ENCODE measurements around the gene DOHH.
"Not testable (repeated sequence)": the region's sequence is repeated elsewhere in the genome, so short reads cannot be mapped to it uniquely, and the experiment has no call there.

Gene DOHH

GRCh38 chr19:3452171-3452941, 48.1 kb downstream of the DOHH start:
- Histone ChIP-seq H3K9ac (ENCODE audit: low read length) (no peak overlapping the region), H2AK5ac (ENCODE audit: low read length) (no peak overlapping the region), H3K56ac (ENCODE audit: low read length) (peak overlapping the region; percentile 25), H4K5ac (ENCODE audit: low read length) (no peak overlapping the region), H4K8ac (ENCODE audit: low read depth, low read length) (no peak overlapping the region), H3K27me3 (ENCODE audit: insufficient read depth, low read length, poor library complexity) (no peaks in the 10 kb centered on the region), H3K4me3 (ENCODE audit: low read length) (no peak overlapping the region), H2BK15ac (replicated peaks; ENCODE audit: low read depth) (no peak overlapping the region), H3K4me1 (ENCODE audit: control insufficient read depth, low read depth, low read length) (no peaks in the 10 kb centered on the region), H3K4me2 (ENCODE audit: low read length) (no peak overlapping the region), H3K79me1 (ENCODE audit: low read length) (no peaks in the 10 kb centered on the region), H3K23ac (ENCODE audit: low read length) (no peak overlapping the region), H3K79me2 (ENCODE audit: control insufficient read depth, insufficient read depth, low read length) (no peaks in the 10 kb centered on the region), H3K18ac (ENCODE audit: low read length) (no peak overlapping the region), H3K4ac (ENCODE audit: low read depth, low read length) (no peak overlapping the region), H2BK120ac (ENCODE audit: low read depth, low read length) (no peak overlapping the region), H3K27ac (ENCODE audit: low read depth, low read length) (no peak overlapping the region), H2BK5ac (ENCODE audit: low read length) (no peak overlapping the region), H3K36me3 (ENCODE audit: control insufficient read depth, insufficient read depth, low read length) (no peaks in the 10 kb centered on the region)
- no CpG with 5 or more reads among the region's 38 CpGs for WGBS (ENCODE audit: extremely low coverage, insufficient coverage, low lambda C conversion rate)
- DNase-seq: no peak

GRCh38 chr19:3451451-3451866, 49.0 kb downstream of the DOHH start:
- DNase-seq: no peak

GRCh38 chr19:3450796-3451411, 49.6 kb downstream of the DOHH start:
- WGBS (ENCODE audit: extremely low coverage, insufficient coverage, low lambda C conversion rate): no CpG with 5 or more reads among the region's 12 CpGs
- H2BK15ac ChIP-seq (replicated peaks; ENCODE audit: low read depth): no peak overlapping the region
- H2BK5ac ChIP-seq (ENCODE audit: low read length): no peak overlapping the region
- H2BK120ac ChIP-seq (ENCODE audit: low read depth, low read length): no peak overlapping the region
- H3K27ac ChIP-seq (ENCODE audit: low read depth, low read length): no peak overlapping the region
- no peaks in the 10 kb centered on the region for H3K4me1 ChIP-seq (ENCODE audit: control insufficient read depth, low read depth, low read length)
- H3K4ac ChIP-seq (ENCODE audit: low read depth, low read length): no peak overlapping the region
- no peak overlapping the region for H3K56ac ChIP-seq (ENCODE audit: low read length)
- H3K36me3 ChIP-seq (ENCODE audit: control insufficient read depth, insufficient read depth, low read length): no peaks in the 10 kb centered on the region
- no peaks in the 10 kb centered on the region for H3K27me3 ChIP-seq (ENCODE audit: insufficient read depth, low read length, poor library complexity)
- H4K5ac ChIP-seq (ENCODE audit: low read length): no peak overlapping the region
- H3K4me2 ChIP-seq (ENCODE audit: low read length): no peak overlapping the region
- no peaks in the 10 kb centered on the region for H3K79me1 ChIP-seq (ENCODE audit: low read length)
- DNase-seq: no peak
- H3K79me2 ChIP-seq (ENCODE audit: control insufficient read depth, insufficient read depth, low read length): no peaks in the 10 kb centered on the region
- no peak overlapping the region for H3K4me3 ChIP-seq (ENCODE audit: low read length)
- no peak overlapping the region for H3K18ac ChIP-seq (ENCODE audit: low read length)
- H4K8ac ChIP-seq (ENCODE audit: low read depth, low read length): no peak overlapping the region
- no peak overlapping the region for H3K23ac ChIP-seq (ENCODE audit: low read length)
- H2AK5ac ChIP-seq (ENCODE audit: low read length): no peak overlapping the region
- no peak overlapping the region for H3K9ac ChIP-seq (ENCODE audit: low read length)

More at GRCh38 chr19:3451451-3451866, 49.0 kb downstream of the DOHH start:
- Histone ChIP-seq H3K36me3 (ENCODE audit: control insufficient read depth, insufficient read depth, low read length) (no peaks in the 10 kb centered on the region), H3K4me2 (ENCODE audit: low read length) (no peak overlapping the region), H2BK15ac (replicated peaks; ENCODE audit: low read depth) (no peak overlapping the region), H3K79me2 (ENCODE audit: control insufficient read depth, insufficient read depth, low read length) (no peaks in the 10 kb centered on the region), H3K18ac (ENCODE audit: low read length) (no peak overlapping the region), H3K79me1 (ENCODE audit: low read length) (no peaks in the 10 kb centered on the region), H3K4ac (ENCODE audit: low read depth, low read length) (no peak overlapping the region), H3K27ac (ENCODE audit: low read depth, low read length) (no peak overlapping the region), H3K56ac (ENCODE audit: low read length) (no peak overlapping the region), H3K9ac (ENCODE audit: low read length) (no peak overlapping the region), H3K4me3 (ENCODE audit: low read length) (no peak overlapping the region), H4K5ac (ENCODE audit: low read length) (no peak overlapping the region), H3K4me1 (ENCODE audit: control insufficient read depth, low read depth, low read length) (no peaks in the 10 kb centered on the region), H4K8ac (ENCODE audit: low read depth, low read length) (no peak overlapping the region), H2BK120ac (ENCODE audit: low read depth, low read length) (no peak overlapping the region), H3K23ac (ENCODE audit: low read length) (no peak overlapping the region), H2BK5ac (ENCODE audit: low read length) (no peak overlapping the region), H2AK5ac (ENCODE audit: low read length) (no peak overlapping the region), H3K27me3 (ENCODE audit: insufficient read depth, low read length, poor library complexity) (no peaks in the 10 kb centered on the region)
- no CpG with 5 or more reads among the region's 10 CpGs for WGBS (ENCODE audit: extremely low coverage, insufficient coverage, low lambda C conversion rate)

- no peak overlapping the region for H3K23ac ChIP-seq (ENCODE audit: low read length)
- H2BK15ac ChIP-seq (replicated peaks; ENCODE audit: low read depth): no peak overlapping the region
- no peak overlapping the region for H3K56ac ChIP-seq (ENCODE audit: low read length)
- no peak for DNase-seq
- no peak overlapping the region for H3K4me3 ChIP-seq (ENCODE audit: low read length)
- no peaks in the 10 kb centered on the region for H3K36me3 ChIP-seq (ENCODE audit: control insufficient read depth, insufficient read depth, low read length)
- no peak overlapping the region for H3K9ac ChIP-seq (ENCODE audit: low read length)
- H3K27ac ChIP-seq (ENCODE audit: low read depth, low read length): no peak overlapping the region
- no peak overlapping the region for H4K5ac ChIP-seq (ENCODE audit: low read length)
- no peak overlapping the region for H2AK5ac ChIP-seq (ENCODE audit: low read length)
- H3K4ac ChIP-seq (ENCODE audit: low read depth, low read length): no peak overlapping the region
- H3K79me2 ChIP-seq (ENCODE audit: control insufficient read depth, insufficient read depth, low read length): no peaks in the 10 kb centered on the region
- no peak overlapping the region for H2BK120ac ChIP-seq (ENCODE audit: low read depth, low read length)
- WGBS (ENCODE audit: extremely low coverage, insufficient coverage, low lambda C conversion rate): no CpG with 5 or more reads among the region's 28 CpGs
- no peak overlapping the region for H2BK5ac ChIP-seq (ENCODE audit: low read length)
- no peaks in the 10 kb centered on the region for H3K27me3 ChIP-seq (ENCODE audit: insufficient read depth, low read length, poor library complexity)
- no peak overlapping the region for H3K4me2 ChIP-seq (ENCODE audit: low read length)
- H3K18ac ChIP-seq (ENCODE audit: low read length): no peak overlapping the region
- H3K79me1 ChIP-seq (ENCODE audit: low read length): no peaks in the 10 kb centered on the region
- no peak overlapping the region for H4K8ac ChIP-seq (ENCODE audit: low read depth, low read length)
- H3K4me1 ChIP-seq (ENCODE audit: control insufficient read depth, low read depth, low read length): peaks cover 5% of the 10 kb centered on the region
These were observed 51.7 kb downstream of the DOHH start for GRCh38 chr19:3448616-3449334.

- not testable (repeated sequence) for H3K4ac ChIP-seq (ENCODE audit: low read depth, low read length); H2BK5ac ChIP-seq (ENCODE audit: low read length); H2AK5ac ChIP-seq (ENCODE audit: low read length); H3K4me2 ChIP-seq (ENCODE audit: low read length); H3K79me1 ChIP-seq (ENCODE audit: low read length); H4K5ac ChIP-seq (ENCODE audit: low read length); H4K8ac ChIP-seq (ENCODE audit: low read depth, low read length); H2BK120ac ChIP-seq (ENCODE audit: low read depth, low read length); H3K23ac ChIP-seq (ENCODE audit: low read length); H2BK15ac ChIP-seq (replicated peaks; ENCODE audit: low read depth); H3K9ac ChIP-seq (ENCODE audit: low read length); H3K79me2 ChIP-seq (ENCODE audit: control insufficient read depth, insufficient read depth, low read length); H3K36me3 ChIP-seq (ENCODE audit: control insufficient read depth, insufficient read depth, low read length); H3K27ac ChIP-seq (ENCODE audit: low read depth, low read length); DNase-seq; H3K4me3 ChIP-seq (ENCODE audit: low read length); H3K56ac ChIP-seq (ENCODE audit: low read length); H3K27me3 ChIP-seq (ENCODE audit: insufficient read depth, low read length, poor library complexity); H3K18ac ChIP-seq (ENCODE audit: low read length); H3K4me1 ChIP-seq (ENCODE audit: control insufficient read depth, low read depth, low read length)
- no CpG with 5 or more reads among the region's 4 CpGs for WGBS (ENCODE audit: extremely low coverage, insufficient coverage, low lambda C conversion rate)
These were observed 53.8 kb downstream of the DOHH start for GRCh38 chr19:3446657-3447056.

Data from mesendoderm (in vitro differentiated cells).